H1 (cell line): ENCODE data around the gene GABPB1. TPM values are rescaled to one million over a fixed set of nuclear protein-coding genes. Genes with fewer than 3 reads are reported as not detected.

ENCODE experiments used
- BACH1 ChIP-seq: IDR thresholded peaks from 2 replicates; pipeline ENCODE4 v1.6.1; 2012; ENCODE audit warnings: low read length, improper control_type of control experiment
- CHD7 ChIP-seq: fragments of 300-600 bp; sonication (generic); IDR thresholded peaks from 2 replicates; pipeline ENCODE4 v1.7.1; 2012; ENCODE audit warnings: low read length, moderate library complexity, mild to moderate bottlenecking, inconsistent platforms; ENCODE audit not compliant: insufficient replicate concordance
- EP300 ChIP-seq, 2 experiments: IDR thresholded peaks; 1 replicate in 1 of 2; 2 replicates in 1 of 2; pipeline ENCODE4 v1.6.1; 2011 to 2012; ENCODE audit warnings: low read depth in 2 of 2, low read length in 2 of 2, mild to moderate bottlenecking in 2 of 2, borderline replicate concordance in 1 of 2, inconsistent platforms in 1 of 2, moderate library complexity in 1 of 2
- HDAC6 ChIP-seq: IDR thresholded peaks from one replicate; pipeline ENCODE4 v1.7.1; 2012; ENCODE audit warnings: low read depth, mild to moderate bottlenecking, inconsistent platforms, low read length, moderate library complexity
- JUN ChIP-seq: IDR thresholded peaks from 2 replicates; pipeline ENCODE4 v1.6.1; 2011; ENCODE audit warnings: low read depth, mild to moderate bottlenecking, improper control_type of control experiment, low read length
- JUND ChIP-seq: IDR thresholded peaks from 2 replicates; pipeline ENCODE4 v1.6.1; 2011; ENCODE audit warnings: mild to moderate bottlenecking, improper control_type of control experiment, low read length
- KDM1A ChIP-seq: fragments of 200-600, 300-600 bp; sonication (generic); IDR thresholded peaks from 2 replicates; pipeline ENCODE4 v1.7.1; 2016; ENCODE audit warnings: mild to moderate bottlenecking, low read length, borderline replicate concordance
- POU5F1 ChIP-seq: IDR thresholded peaks from 2 replicates; pipeline ENCODE4 v1.6.1; 2011; ENCODE audit warnings: low read depth, mild to moderate bottlenecking, low read length, moderate library complexity
- RNF2 ChIP-seq: fragments of 200-900, 300-1000 bp; sonication (generic); IDR thresholded peaks from 2 replicates; pipeline ENCODE4 v1.7.1; 2016; ENCODE audit warnings: borderline replicate concordance, low read depth, mild to moderate bottlenecking, antibody characterized with exemption, low read length; ENCODE audit not compliant: poor library complexity, severe bottlenecking; ENCODE audit errors: missing control alignments
- SAP30 ChIP-seq: fragments of 300-600 bp; sonication (generic); IDR thresholded peaks from 2 replicates; pipeline ENCODE4 v1.7.1; 2012; ENCODE audit warnings: low read length, moderate library complexity, mild to moderate bottlenecking, inconsistent platforms; ENCODE audit not compliant: insufficient read depth, insufficient replicate concordance
- TBP ChIP-seq: IDR thresholded peaks from 2 replicates; pipeline ENCODE4 v1.6.1; 2011; ENCODE audit warnings: low read depth, low read length, improper control_type of control experiment
- TCF12 ChIP-seq: IDR thresholded peaks from 2 replicates; pipeline ENCODE4 v1.6.1; 2011; ENCODE audit warnings: low read depth, mild to moderate bottlenecking, low read length
- polyA plus RNA-seq, 7 experiments: library from polyadenylated mRNA; depleted of rRNA in 3 of 7; stranded (reverse) in 5 of 7; unstranded in 2 of 7; fragments of >200 nt in 5 of 7; fragments of 200-250 nt in 2 of 7; gene quantifications; 1 replicate in 5 of 7; 2 replicates in 1 of 7; 4 replicates in 1 of 7; pipeline versions ENCODE4 v1.2.1 to v1.2.3, GENCODE V29; 2011 to 2013; ENCODE audit warnings: missing spikeins in 2 of 7, mixed read lengths in 2 of 7
- total RNA-seq: library from RNA; stranded (reverse); fragmentation: NEBNext Ultra II Directional; extraction: Animal tissue kit (Norgen Biotek cat#: 25700); gene quantifications from 2 replicates; pipeline ENCODE4 v1.2.1, GENCODE V29; 2021

Gene GABPB1
- total and polyA plus RNA-seq, 2 of the 8 experiments (the other 6 are each of a cell fraction or from before 2014, with no cell fraction given): 24.5 to 32.3 TPM

DNA sequence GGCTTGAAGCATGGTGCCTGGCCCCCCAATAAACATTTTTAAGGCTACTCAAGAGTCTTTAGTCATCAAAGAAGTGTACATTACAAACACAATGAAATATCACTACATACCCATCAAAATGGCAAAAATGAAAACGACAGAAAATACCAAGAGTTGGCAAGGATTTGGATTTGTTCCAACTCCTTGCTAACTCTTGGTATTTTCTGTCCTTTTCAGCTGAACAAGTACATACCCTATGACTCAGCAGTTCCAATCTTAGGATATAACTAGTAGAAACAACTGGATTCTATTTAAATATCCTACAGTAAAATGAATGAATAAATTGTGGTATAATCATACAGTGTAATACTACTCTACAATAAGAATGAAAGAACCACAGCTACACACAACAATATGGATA, 25.1 kb upstream of the GABPB1 start (continued):
- TF ChIP-seq CHD7 (no peak), HDAC6 (no peak), JUN (no peak), RNF2 (no peak), TCF12 (no peak), KDM1A (no peak), TBP (no peak), POU5F1 (no peak), BACH1 (no peak), EP300 (IDR thresholded peaks at IDR 0.05; ENCODE audit: borderline replicate concordance in 1 of 2, low read depth in 2 of 2, low read length in 2 of 2) (no peak), SAP30 (no peak), JUND (no peak)
- TF ChIP-seq, all 59 proteins: peak for 0
